Effector CD4-positive, alpha-beta T cell (primary cell): Measurements from ENCODE around the gene FUT8.
"Not testable (repeated sequence)": the region's sequence is repeated elsewhere in the genome, so short reads cannot be mapped to it uniquely, and the experiment has no call there.

ENCODE experiments used
- DNase-seq: peaks from one replicate; pipeline ENCODE4 v3.0.0-alpha.2; 2020

FUT8 gene

DNA sequence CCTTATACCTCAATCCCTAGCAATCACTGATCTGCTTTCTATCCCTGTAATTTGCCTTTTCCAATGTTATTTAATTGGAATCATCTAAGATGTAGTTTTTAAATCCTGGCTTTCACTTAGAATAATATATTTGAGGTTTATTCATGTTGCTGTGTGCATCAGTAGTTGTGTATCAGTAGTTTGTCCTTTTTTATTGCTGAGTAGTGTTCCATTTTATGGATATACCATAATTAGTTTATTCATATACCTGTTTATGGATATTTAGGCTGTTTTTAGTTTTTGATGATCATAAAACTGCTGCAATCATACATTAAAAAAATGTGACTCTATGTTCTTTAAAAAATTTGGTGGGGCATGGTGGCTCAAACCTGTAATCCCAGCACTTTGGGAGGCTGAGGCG lies 43.7 kb downstream of the FUT8 start:
- DNase-seq = no peak

- no peak for DNase-seq
These were observed 49.2 kb downstream of the FUT8 start for GRCh38 chr14:65461730-65462129.

DNA sequence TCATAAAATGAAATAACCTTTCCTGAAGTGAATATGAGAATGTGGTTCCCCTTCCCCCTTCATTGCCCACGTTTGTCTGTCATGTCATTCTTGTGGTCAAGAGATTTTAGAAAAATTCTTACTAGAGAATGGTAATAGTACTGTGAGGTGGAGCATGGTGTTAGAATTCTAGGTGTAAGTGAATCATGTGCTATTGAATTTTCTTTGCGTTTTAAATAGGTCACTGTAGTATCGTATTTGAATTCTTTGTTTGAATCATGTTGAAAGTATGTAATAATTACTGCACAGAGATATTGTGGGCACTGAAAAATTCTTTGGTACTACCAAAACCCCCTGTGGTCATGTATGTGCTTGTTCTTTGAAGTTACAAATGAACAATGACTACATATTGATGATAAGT lies 49.9 kb downstream of the FUT8 start:
- no peak for DNase-seq

DNA sequence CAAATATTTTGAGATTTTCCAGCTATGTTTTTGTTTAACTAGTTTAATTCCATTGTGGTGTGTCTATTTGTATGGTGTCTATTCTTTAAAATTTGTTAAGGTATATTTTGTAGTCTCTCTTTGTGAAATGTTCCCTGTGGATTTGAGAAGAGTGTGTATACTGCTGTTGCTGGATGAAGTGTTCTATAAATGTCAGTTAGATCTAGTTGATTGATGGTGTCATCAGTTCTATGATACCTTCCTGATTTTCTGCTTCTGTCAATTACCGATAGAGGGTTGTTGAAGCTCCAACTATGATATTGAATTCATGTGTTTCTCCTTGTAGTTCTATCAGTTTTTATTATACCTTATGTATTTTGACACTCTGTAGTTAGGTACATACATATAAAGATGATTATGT lies 53.1 kb downstream of the FUT8 start:
- DNase-seq = no peak

- DNase-seq = not testable (repeated sequence)
These were observed 55.4 kb downstream of the FUT8 start for GRCh38 chr14:65467926-65468325.

GRCh38 chr14:65469903-65470302 lies 57.4 kb downstream of the FUT8 start:
- DNase-seq = no peak

DNA sequence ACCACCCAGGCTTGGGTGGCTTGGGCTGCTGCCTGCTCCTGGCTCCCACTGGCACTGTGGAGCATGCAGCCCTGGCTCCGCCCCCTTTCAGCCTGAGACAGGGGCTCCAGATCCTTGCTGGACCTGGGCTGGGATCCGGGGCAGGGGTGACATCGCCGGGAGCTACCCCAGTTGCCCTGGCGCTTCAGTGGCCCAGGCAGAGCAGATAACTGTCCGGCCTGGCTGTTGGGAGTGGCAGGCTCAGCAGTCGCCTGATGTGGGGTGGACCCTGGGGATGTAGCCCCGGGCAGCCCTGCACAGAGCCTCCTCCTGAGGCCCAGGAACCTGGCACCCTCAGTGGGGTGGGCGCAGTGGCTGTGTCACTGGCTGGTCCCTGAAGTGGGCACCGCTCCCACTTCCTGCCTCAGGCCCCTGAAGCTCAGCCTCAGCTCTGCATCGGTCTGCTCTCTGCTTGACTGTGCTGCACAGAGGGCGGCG lies 57.9 kb downstream of the FUT8 start:
- DNase-seq = no peak

- no peak for DNase-seq
These were observed 58.7 kb downstream of the FUT8 start for GRCh38 chr14:65471038-65471878.

DNA sequence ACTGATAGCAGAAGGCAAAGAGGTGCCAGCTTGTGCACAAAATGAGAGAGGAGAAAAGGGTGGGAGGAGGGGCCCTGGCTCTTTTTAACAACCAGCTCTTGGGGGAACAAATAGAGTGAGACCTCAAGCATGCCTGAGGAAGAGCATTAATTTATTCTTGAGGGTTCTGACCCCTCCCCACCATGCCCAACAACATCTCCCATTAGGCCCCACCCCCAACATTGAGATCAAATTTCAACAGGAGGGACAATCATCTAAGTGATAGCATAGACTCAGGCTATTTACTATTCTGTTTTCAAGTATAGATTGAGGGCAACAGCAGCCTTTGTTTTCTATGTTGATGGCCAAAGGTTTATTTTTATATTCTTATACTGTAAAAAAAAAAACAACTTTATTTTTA lies 59.7 kb downstream of the FUT8 start:
- no peak for DNase-seq

GRCh38 chr14:65476273-65476941 lies 63.9 kb downstream of the FUT8 start:
- DNase-seq = no peak

DNA sequence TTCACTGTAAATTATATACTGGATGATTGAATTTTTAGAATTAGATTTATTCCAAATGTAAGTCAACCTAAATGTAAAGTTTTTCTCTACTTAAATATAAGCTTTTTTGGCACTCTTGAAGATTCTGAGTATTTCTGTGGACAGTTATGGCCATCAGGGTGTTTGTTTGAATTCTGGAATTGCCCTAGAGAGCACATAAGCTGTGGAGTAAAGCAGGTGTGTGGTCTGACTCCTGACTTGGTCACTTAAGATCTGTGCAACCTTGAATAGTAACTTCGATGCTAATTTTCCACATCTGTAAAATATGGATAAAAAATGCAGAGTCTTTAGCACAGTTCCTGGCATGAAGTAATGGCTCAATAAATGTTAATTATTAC lies 64.4 kb downstream of the FUT8 start:
- DNase-seq = no peak

DNA sequence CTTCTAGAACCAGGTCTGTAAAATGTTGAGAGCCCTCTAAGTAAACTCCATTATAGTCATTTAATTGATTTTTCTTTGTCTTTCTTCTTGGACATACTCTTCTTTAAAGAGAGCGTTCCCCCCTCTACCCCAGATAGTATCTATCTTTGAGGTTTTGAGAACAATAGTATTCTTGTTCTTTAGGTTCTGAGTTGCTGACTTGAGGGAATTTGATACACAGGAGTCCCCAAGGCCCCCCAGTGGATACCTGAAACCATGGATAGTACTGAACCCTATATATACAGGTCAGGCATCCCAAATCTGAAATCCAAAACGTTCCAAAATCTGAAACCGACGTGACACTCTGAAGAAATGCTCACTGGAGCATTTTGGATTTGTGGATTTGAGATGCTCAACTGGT lies 65.5 kb downstream of the FUT8 start:
- DNase-seq = no peak

GRCh38 chr14:65478596-65478995 lies 66.1 kb downstream of the FUT8 start:
- no peak for DNase-seq

GRCh38 chr14:65479386-65479785 lies 66.9 kb downstream of the FUT8 start:
- no peak for DNase-seq

GRCh38 chr14:65482757-65483438 lies 70.4 kb downstream of the FUT8 start:
- DNase-seq = no peak

GRCh38 chr14:65483647-65484046 lies 71.1 kb downstream of the FUT8 start:
- no peak for DNase-seq

GRCh38 chr14:65485516-65485915 lies 73.0 kb downstream of the FUT8 start:
- DNase-seq = no peak

- DNase-seq = no peak
These were observed 74.3 kb downstream of the FUT8 start for GRCh38 chr14:65486863-65487262.

- DNase-seq = no peak
These were observed 75.4 kb downstream of the FUT8 start for GRCh38 chr14:65487783-65488494.

DNA sequence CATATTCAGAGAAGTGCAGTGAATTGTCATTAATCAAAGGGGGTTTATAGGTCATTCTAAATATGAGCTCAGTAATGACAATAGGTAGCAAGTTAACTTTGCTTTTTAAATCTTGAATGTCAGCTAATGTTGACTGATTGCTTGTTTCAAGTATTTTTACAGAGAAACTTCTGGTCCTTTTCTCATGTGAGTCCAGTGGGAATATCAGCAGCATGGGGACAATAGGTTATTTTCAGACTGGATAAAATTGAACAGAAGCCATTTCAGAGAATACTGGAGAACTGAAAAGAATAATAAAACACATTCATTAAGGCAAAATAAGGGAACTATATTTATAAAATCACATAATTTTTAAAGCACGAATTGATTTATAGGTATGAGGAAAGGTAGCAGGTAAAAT lies 78.7 kb downstream of the FUT8 start:
- no peak for DNase-seq

- DNase-seq = no peak
These were observed 79.7 kb downstream of the FUT8 start for GRCh38 chr14:65492266-65492665.

- no peak for DNase-seq
These were observed 82.7 kb downstream of the FUT8 start for GRCh38 chr14:65495196-65495595.
